HG03342 (cell line): ENCODE measurements around the gene TIAM2.

Experiments
- ATAC-seq: cut with Tn5 transposase; IDR thresholded peaks from one replicate; pipeline ENCODE4 v1.9.1; 2021; ENCODE audit warnings: mild to moderate bottlenecking, moderate library complexity; ENCODE audit not compliant: unreplicated experiment

TIAM2 gene

DNA sequence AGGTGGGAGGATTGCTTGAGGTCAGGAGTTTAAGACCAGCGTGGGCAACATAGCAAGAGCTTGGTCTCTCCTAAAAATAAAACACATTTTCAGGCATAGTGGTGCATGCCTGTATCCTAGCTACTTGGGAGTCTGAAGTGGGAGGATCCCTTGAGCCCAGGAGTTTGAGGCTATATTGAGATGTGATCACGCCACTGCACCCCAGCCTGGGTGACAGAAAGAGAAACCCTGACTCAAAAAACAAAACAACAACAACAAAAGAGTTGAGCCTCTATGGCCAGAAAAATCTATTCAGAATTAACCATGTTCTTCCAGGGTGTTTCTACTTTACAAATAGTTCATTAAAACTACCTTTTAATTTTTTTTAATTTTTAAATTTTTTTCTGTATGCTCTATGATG is 60.6 kb downstream of the TIAM2 start:
- no peak for ATAC-seq

DNA sequence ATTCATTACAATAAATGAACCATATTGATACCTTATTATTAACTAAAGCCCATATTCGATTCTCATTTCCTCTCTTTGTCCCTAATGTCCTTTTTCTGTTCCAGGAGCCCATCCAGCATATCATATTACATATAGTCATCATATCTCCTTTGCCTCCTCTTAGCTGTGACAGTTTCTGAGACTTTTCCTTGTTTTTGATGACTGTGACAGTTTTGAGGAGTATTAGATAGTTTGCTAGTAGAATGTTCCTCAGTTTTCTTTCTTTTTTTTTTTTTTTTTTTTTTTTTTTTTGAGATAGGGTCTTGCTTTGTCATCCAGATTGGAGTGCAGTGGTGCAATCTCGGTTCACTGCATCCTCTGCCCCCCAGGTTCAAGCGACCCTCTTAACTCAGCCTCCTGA is 61.6 kb downstream of the TIAM2 start:
- ATAC-seq, result no peak

DNA sequence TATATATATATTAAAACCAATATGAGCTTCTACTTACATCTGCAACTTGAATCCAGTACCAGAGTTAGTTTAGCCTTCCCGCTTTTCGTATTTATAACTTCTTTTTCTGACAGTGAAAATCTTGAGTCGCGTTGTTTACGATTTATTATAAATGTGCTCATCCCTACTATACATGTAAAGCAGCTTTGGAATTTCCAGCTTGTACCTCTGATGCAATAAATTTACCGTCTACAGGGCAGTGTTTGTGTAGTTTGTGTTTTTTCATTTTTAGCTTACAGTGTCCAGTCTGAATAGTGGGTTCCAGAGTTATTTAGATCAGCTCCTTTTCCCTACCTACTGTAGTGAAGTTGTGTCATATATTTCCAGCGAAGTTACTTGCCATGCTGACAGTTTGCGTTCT is 66.3 kb downstream of the TIAM2 start:
- no peak for ATAC-seq

DNA sequence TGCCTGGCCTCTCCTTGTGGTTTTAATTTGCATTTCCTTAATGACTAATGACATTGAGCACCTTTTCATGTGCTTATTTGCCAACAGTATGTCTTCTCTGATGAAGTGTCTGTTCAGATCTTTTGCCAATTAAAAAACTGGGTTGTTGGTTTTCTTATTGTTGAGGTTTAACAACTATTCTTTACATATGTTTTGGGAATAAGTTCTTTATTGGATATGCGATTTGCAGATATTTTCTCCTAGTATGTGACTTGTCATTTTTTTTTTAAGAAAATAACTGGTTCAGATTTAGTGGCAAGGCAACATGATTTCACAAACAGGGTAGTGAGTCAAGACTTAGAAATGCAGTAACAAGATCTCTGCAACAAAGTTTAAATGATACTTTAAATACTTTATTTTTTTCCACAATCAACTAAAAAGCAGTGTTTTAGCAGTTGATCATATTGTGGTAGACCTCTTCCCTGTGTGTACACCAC is 67.8 kb downstream of the TIAM2 start:
- no peak for ATAC-seq

DNA sequence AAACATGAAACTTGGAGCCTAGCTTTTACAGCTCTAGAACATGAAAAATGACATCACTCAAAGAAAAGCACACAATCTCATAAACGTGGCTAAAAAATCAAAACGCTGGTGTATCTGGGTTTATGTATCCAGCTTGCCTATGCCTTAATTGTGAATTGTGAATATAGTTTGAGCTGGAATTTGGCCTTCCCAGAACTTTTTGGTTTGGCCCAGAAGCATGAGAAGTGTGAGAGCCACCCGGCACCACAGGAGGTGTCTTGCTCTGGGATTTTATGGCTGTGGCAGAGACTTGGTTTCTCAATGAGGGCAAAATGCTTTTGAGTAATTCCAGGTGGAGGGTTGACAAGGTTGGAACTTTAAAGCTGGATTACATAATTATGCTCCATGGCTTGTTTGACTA is 69.2 kb downstream of the TIAM2 start:
- ATAC-seq, result no peak

DNA sequence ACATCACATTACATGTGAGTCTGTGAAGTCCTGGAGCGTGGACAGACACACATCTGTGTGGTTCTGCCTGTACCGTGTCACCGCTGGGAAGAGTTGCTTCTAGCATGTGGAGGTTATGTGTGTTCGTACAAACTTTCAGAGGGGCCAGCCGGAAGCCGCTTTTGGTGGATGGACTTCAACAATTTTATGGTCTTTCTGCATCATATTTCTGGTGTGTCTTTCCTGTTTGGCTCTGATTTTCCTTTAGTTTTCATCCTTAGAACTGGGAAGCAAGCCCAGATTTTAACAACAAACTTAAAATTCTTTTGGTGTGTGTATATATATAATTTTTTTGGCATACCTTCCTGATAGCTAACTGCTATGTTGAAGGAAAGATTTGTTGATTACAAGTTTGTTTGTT is 71.2 kb downstream of the TIAM2 start:
- no peak for ATAC-seq

DNA sequence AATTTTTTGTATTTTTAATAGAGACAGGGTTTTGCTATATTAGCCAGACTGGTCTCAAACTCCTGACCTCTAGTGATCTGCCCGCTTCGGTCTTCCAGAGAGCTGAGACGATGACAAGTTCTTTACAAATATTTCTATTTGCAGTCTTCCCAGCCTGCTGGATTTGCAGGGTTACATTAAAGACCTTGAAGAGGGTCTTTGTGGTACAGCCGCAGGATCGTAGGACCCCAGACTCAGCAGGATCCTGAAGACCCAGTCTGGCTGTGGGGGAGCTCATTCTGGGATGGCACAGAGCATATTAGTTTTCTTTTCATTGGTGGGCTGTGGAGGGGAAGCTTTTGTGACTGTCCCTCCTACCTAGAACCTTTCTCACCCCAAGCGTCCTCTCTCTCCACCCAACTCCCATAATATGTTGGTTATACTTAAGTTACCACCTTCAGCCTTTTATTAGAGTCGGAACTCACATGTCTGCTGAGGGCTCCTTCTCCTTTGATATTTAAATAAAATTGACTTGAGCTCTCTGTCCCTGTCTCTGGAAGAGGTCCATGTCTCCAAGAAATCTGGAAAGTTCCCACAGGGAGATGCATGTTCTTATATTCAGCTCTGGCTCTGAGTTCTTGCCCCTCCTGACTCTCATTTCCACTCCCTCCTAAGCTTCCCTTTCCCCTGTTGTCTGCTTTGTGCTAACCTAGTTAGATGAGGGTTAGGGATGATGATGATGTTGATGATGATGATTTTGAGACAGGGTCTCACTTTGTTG is 72.0 kb downstream of the TIAM2 start:
- ATAC-seq, result no peak

DNA sequence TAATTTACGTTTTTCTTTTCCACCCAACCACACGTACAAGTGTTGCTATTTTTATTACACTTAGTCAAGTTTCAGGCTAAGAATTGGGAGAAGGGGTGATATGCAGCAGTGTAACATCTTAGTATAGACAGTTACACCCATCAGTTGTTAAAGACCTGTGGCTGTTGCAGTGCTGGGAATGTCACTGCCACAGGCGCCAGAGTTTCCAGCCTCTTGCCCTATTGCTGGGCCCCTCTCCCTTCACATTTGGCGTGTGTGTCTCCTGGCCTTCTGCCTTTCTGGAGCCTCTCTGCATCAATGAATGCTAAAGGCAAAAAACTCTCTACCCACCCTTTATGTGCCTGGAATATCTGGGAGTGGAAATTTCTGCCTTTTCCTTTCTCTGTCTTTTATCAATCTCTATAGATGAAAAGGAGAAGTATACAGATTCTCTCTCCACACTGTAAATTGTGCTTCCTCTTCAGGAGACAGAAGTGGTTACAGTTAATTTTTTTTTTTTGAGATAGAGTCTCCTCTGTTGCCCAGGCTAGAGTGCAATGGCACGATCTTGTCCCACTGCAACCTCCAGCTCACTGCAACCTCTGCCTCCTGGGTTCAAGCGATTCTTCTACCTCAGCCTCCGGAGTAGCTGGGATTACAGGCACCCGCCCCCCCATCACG is 73.0 kb downstream of the TIAM2 start:
- ATAC-seq, result no peak

DNA sequence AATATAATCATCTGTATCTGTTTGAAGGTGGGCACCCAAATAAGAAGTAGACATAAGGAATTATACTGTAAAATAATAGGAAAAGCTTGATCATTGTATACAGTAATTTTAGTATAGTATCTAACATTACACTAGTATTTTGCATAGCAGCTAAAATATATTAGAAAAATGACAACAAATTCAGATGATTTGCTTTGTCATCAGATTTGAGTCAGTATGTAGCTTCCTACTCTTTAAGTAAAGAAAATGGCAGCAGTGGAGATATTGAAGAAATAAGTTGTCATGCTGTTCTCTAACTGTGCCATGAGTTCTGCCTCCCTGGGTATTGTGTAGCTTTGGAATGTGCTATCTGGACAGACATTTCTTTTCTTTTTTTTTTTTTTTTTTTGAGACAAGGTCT is 74.4 kb downstream of the TIAM2 start:
- ATAC-seq, result no peak

DNA sequence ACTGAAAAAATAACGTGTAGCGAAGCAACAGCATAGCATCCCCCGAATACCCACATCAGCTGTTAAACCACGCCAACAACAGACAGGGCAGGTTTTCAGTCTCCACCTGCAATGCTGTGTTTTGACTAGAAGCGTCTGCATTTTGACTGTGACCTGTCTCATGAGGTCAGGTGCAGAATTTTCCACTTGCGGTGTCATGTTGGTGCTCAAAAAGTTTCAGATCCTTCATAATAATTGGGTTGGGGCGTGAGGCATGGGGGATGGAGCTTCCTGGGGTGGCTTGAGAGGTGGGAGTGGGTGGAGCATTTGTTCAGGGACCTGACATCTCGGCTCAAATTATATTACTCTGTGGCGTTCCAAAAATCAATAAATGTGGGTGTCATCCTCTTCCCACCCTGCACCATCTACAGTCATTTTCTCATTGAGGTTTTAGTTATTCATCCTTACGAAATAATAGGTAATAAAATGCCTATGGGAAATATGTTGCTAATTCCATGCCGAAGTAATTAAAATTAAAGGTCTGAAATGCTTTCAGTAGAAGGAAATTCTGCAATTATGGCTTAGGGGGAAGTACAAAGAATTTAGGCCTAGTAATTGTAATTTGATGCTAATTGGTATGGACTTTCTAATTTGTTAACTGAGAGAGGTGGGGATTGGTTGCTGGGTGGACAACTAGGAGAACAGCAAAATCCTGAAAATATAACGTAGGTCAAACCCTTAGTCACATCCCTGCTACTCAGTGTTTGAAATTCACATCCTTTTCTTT is 81.0 kb downstream of the TIAM2 start:
- ATAC-seq, result no peak

DNA sequence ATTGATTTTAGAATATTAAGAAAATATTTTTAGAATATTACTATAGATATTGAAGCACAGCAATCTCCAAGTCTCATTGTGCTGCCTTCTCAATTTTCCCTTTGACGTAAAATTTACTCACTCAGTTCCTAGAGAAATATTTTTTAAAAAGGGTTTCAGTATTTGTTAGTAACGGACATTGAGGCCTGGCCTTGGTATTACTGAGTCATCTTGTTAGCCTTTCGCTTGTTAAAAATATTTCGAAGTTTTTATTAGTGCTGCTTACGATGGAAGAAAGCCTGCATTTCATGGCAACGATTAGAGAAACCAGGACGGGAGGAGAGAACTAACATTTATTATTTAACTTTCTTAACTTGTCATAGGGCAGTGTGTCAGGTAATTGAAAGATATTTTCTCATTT is 82.2 kb downstream of the TIAM2 start:
- no peak for ATAC-seq

DNA sequence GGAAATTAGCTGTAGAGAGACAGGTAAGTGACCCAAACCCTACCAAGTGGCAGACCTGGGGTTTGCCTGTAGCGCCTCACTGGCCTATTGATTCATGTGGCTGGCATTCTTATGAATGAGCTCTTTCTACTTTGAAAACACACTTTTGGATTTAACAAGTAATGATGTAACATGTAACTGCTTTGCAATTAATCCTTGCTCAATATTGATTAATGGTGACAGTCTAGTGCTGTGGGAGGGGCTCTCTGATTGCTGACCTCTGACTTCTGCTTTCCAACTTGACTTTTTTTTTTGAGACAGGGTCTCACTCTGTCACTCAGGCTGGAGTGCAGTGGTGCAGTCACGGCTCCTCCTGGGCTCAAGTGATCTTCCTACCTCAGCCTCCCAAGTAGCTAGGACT is 82.7 kb downstream of the TIAM2 start:
- ATAC-seq, result no peak

DNA sequence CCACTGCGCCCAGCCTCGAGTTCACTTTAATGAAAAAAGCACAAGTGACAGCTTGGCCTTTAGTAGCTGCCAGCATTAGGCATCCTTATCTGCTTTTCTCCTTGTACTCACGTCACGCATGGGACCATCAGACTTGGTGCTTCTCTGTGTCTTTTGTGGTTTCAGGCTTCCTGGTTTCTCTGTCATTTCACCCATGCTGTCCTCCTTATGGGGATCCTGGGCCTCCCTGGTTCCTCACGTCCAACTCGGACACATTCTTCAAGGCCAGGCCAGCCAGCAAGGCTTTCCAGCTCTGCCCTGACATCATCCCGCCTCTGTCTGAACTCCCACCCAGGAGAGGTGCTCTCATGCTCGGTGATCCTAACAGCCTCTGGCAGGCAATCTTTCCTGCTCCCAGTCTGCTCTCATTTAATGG is 83.2 kb downstream of the TIAM2 start:
- no peak for ATAC-seq

DNA sequence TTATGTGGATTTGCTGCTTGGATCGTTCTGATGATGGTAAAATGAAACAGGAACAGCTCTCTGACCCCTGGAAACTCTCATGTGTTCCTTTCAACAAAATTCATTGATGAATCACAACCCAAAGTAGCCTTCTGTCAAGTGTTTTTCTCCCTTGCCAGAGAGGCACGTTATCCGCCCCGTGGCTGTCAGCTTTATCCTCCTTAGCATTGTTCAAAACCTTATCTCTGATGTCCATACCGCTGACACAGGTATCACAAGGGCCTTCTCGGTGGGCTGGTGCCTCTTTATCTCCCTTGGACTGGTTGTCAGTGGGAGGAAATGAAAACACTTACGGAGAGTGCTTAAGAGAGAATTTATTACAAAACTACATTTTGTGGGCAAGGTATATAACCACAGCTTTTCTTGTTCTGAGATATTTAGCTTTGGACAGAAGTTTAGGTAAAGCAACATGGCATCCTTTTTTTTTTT is 84.9 kb downstream of the TIAM2 start:
- peak; percentile 50 for ATAC-seq

DNA sequence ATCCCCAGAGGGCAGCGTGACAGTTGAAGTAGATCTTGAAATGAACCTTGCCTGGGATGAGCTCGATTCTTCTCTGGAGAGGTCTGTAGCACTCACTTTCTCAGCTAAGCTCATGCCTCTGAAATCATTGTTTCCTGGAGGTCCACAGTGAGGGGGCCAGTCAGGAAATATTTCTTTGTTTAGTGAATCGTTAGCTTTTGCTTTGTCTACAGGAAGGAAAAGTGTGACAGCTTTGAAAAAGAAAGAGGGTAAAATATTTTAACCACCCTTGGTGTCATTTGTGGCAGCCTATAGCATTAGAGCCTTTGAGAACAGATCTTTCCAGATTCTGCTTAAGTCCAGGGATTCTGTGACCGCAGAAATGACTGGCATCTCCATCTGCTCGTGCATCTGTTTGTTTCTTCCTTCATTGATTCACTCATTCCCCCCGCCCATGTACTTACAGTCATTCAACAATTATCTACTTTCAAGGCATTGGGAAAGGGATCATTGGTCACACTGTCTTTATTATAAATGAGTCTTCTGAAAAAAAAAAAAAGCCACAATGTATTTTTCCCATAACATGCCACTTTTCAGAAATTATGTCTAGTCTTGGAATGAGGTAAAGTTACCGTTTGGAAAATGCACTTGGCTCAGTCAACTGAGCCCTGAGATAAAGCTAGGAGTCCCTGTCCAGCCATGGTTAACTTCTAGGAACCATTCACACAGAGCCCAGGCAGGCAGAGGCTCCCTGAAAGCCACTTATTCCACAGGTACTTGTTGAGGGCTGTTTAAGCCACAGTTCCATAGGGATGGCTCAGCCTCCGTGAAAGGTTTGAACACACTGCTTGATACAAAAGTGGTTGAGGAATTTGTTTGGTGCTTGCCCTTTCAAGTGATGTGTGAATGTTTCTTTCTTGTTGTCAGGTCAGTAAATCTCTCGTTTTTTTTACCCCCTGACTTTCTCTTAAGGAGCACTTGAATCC is 86.0 kb downstream of the TIAM2 start:
- ATAC-seq, result no peak

DNA sequence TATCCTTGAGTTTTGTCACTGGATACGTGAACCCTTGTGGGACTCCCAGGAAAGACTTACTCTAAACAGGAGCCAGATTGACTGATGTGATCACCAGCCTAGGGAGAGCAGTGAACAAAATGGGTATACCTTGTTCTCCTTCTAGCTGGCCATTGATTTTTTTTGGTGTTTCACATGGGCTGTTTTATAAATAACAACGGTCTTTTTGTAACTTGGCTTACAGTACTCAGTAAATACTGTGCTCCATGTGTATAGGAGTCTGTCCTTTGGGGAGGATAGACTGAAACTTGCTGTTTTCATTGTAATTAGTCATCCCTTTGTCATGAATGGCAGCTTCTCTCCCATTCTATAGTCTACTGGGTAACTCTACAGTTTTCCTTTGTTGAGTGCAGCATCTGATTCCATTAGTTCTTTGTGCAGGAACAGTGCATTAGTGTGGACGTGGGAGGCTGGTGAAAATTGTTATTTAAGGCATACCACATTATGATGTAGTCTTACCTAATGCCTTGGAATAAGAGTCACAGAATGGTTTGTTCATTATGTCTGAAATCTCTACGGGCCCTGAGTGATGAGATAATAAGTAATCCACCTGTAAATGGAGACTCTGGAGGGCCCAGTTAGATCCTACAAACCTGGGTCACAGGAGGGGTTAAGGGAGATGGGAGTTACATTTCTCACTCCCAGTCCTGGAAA is 89.5 kb downstream of the TIAM2 start:
- no peak for ATAC-seq

DNA sequence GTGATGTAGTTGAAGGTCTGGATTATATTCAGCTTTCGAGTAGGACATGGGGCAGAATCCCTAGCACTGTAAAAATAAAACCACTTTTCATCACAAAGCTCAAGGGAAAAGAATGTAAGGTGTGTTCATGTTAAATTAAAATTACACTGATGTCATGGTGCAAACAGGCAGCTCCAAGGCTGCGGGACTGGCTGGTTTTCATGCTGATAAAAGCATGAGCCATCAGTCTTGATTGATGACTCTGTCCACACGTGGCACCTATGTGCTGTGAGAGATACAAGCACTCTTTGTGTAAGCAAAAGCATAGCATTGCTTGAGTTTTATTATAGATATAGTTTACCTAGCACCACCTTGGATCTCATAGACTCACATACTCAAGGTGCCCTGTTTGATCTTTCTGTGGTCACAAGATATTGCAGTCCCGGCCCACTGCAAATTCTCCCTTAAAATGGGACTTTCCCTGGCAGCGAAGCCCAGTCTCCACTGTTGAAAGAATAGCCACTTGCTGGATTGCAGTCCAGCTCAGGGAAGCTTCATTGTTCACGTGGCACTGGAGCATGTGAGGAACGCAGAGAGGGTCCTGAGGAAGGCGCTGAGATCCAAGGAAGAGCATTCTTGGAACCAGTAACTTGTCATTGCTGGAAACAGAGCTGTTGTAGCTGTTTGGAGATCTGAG is 90.6 kb downstream of the TIAM2 start:
- ATAC-seq, result no peak

DNA sequence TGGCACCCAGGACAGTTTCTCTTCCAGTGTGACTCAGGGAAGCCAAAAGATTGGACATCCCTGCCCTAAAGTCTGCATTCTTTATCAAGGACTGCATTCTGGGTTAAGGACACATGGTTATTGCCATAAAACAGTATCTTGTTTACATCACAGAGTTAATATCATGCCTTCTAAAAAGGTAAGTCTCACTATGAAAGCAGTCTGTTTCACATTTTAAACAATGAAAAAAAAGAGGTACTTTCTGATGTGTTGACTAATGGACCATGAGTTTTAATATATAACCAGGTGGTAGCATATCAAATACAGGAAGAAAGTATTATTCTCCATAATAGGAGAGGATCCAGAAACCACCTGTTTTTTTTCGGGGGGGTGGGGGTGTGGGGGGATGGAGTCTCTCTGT is 93.7 kb downstream of the TIAM2 start:
- no peak for ATAC-seq

DNA sequence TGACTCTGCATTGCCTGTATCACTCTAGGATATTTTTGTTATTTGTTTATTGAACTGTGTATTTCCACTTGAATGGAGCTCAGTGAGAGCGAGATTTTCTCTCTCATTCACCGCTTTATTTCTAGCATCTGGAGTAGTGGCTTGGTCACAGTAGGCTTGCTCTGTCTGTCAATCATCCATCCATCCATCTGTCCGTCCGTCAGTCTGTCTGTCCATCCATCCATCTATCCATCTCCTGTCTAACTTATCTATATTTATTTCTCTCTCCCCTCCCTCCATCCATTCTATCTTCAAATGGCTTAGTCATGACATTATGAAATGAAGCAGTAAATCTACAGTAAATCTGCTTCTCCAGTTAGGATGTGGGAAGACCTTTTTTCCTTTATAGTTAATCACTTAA is 94.6 kb downstream of the TIAM2 start:
- ATAC-seq, result no peak
